Measurements from ENCODE around the gene NTS.

Gene NTS

GRCh38 chr12:85874031-85874461, at the start of gene NTS:
Gene NTS (plus strand): TSS chr12:85874295. CDS start chr12:85874404, 109 bp downstream.
- DNase-seq = no peak

GRCh38 chr12:85825746-85826145, 48.3 kb upstream of the NTS start:
- DNase-seq = no peak

GRCh38 chr12:85828576-85828975, 45.5 kb upstream of the NTS start:
- no peak for DNase-seq

GRCh38 chr12:85829391-85829790, 44.7 kb upstream of the NTS start:
- DNase-seq = no peak

- no peak for DNase-seq
These were observed 42.6 kb upstream of the NTS start for GRCh38 chr12:85831327-85831990.

- no peak for DNase-seq
These were observed 40.5 kb upstream of the NTS start for GRCh38 chr12:85833579-85833978.

GRCh38 chr12:85834378-85834777, 39.7 kb upstream of the NTS start:
- DNase-seq = no peak

- DNase-seq = no peak
These were observed 38.5 kb upstream of the NTS start for GRCh38 chr12:85835426-85836196.

GRCh38 chr12:85836197-85837090, 37.7 kb upstream of the NTS start, which contains the start of gene RASSF9:
Gene RASSF9 (minus strand): TSS chr12:85836409. CDS start chr12:85836201, 208 bp downstream.
- peak; percentile 56 for DNase-seq

GRCh38 chr12:85843606-85844310, 30.3 kb upstream of the NTS start:
- DNase-seq = no peak

- DNase-seq = no peak
These were observed 24.8 kb upstream of the NTS start for GRCh38 chr12:85849344-85849743.

GRCh38 chr12:85855305-85855704, 18.8 kb upstream of the NTS start:
- no peak for DNase-seq

- DNase-seq = no peak
These were observed 17.1 kb upstream of the NTS start for GRCh38 chr12:85856966-85857365.

GRCh38 chr12:85865890-85866289, 8.2 kb upstream of the NTS start:
- DNase-seq = no peak

- no peak for DNase-seq
These were observed 6.9 kb upstream of the NTS start for GRCh38 chr12:85866986-85867776.

- no peak for DNase-seq
These were observed 1.5 kb upstream of the NTS start for GRCh38 chr12:85872497-85873091.

- no peak for DNase-seq
These were observed 3.4 kb downstream of the NTS start for GRCh38 chr12:85877459-85877858.

GRCh38 chr12:85883763-85884162, 9.7 kb downstream of the NTS start:
- DNase-seq = no peak

GRCh38 chr12:85894653-85895052, 20.6 kb downstream of the NTS start:
- no peak for DNase-seq

- no peak for DNase-seq
These were observed 46.3 kb downstream of the NTS start for GRCh38 chr12:85920324-85920947.

All from right forelimb (tissue), 1 donor.